ENCODE results near the gene RCN2.

The RCN2 gene

DNA sequence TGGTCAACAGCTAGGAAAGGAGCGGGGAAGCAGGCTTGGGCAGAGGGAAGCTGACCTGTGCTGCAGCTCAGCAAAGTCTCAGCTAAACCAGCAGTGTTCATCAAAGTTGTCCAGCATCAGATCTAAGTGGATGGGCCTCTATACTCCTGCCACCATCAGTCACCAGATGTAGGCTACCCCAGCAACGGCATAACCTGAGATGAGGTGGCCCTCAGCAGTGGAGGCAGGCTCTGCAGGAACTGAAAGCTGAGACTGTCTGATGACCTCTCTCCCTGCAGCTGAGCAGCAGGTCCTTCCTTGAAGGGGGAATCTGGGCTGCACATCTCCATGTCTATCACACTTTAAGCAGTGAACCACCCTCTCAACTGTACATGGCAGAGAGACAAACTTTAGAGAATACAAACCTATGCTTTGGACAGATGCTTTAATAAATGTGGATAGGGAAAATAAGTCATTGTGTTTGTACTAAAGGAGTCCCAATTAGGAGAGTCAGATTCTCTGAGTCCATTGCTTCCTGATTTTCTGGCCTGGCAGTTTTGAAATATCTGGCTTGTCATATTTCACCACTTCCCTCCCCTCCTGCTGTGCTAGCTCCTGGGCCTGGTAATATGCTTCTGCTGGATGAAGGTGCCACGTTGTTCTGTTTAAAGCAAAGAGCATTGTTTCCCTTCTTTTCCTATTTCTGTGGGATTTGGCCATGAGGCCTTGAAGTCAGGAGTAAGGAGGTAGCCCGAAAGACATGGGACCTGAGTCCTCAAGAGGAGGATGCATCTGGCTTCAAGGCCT lies 52.2 kb downstream of the RCN2 start:
- no peak for TF ChIP-seq CTCF (conservative IDR thresholded peaks at IDR 0.05; ENCODE audit: low read depth, low read length)
- H3K4me3 ChIP-seq (ENCODE audit: low read length): no peak overlapping the region
- no peak for DNase-seq (ENCODE audit: low read depth)

- no peak for TF ChIP-seq CTCF (conservative IDR thresholded peaks at IDR 0.05; ENCODE audit: low read depth, low read length)
- DNase-seq (ENCODE audit: low read depth): no peak
- H3K4me3 ChIP-seq (ENCODE audit: low read length): no peak overlapping the region
Observed at GRCh38 chr15:76986743-76987142, 55.2 kb downstream of the RCN2 start.

DNA sequence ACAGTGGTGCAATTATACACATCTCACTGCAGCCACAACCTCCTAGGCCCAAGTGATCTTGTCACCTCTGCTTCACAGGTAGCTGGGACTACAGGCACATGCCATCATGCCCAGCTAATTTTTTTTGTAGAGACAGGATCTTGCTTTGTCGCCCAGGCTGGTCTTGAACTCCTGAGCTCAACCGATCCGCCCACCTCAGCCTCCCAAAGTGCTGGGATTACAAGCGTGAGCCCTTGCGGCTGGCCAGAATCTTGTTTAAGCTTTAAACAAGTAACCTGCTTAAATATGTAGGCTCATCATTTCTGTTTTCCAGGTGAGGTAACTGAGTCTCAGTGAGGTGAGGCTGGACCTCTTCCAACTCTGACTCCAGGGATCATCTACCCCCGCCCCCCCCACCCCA lies 55.7 kb downstream of the RCN2 start:
- no peak overlapping the region for H3K4me3 ChIP-seq (ENCODE audit: low read length)
- no peak for DNase-seq (ENCODE audit: low read depth)
- TF ChIP-seq CTCF (conservative IDR thresholded peaks at IDR 0.05; ENCODE audit: low read depth, low read length): no peak

DNA sequence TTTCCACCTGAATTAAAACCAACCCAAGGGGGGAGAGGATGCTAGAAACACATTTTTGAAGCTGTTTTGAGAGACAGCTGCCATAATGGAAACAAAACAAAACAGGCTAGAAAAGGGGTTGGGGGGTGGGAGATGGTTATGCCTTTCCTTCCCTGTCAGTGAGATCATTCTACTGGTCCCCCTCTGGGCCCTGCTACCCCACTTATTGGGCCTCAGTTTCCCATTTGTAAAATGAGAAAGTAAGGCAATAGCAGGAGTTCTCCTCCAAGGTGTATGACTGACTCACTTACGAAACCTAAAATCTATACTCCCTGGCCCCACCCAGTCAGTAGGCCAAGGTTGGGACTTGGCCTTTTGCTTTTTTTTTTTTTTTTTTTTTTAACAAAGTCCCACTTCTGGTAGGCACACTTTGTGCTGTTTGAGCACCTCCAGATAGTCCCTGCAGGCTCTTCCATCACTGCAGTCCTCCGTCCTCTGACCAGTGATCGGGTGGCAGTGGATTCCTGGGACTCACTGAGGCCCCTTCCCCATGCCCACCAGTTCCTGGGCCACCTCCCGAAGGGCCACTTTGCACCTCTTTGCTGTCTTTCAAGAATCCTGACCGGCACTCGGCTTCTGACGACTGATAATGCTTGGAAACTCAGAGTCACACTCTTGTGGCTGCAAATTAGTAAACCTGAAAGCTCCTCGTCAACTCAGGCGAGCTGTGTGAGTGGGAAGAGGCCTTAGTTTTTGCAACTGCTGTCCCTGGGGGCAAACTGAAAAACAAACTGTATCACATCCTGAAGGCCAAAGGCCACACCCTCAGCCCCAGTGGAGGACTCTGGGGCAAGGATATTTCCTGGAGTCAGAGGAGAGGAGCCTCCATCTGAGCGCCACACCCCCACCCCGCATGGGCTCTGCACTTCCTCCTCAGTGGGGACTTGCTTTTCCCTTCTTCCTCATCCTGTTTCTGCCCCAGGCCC lies 56.6 kb downstream of the RCN2 start:
- no peak overlapping the region for H3K4me3 ChIP-seq (ENCODE audit: low read length)
- DNase-seq (ENCODE audit: low read depth): no peak
- TF ChIP-seq CTCF (conservative IDR thresholded peaks at IDR 0.05; ENCODE audit: low read depth, low read length): no peak

DNA sequence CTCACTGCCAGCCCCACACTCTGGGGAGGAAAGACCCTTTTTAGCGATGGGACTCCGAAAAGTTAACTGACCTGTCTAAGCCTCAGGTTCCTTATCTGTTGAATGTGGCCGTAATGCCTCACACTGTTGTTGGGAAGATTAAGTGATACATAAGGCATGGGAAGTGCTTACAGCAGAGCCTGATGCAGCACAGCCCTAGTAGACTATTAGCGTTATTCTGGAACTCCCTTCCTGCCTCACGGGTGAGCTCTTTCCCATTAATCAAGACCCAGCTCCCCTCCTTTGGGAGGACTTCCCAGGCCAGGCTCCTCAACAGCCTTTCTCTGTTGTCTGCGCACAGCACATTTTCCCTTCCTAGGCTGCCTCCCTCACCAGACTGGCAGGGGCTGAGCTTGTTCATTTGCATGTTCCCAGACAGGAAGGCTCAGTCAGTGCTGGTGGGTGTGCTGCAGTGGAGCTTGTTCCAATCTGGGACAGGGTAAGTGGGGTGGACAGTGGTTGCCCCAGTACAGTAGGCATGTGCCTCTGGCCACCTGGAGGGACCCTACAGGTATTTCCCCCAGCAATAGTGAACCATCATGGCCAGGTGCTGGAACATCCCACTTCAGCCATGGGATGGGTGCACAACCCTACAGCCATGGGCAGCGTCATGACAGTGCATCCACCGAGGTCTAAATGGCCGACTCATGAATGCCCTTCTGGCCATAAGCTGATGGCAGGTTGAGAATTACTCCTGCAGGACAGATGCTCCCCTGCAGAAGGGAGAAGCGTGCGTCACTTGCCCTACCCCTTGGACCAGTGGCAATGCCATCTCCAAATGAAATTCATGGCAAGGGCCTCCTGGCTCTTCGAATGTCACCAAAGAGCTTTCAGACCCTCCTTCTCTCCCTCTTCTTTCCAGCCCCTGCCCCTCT lies 57.6 kb downstream of the RCN2 start:
- TF ChIP-seq CTCF (conservative IDR thresholded peaks at IDR 0.05; ENCODE audit: low read depth, low read length): no peak
- DNase-seq (ENCODE audit: low read depth): no peak
- no peak overlapping the region for H3K4me3 ChIP-seq (ENCODE audit: low read length)

GRCh38 chr15:76991048-76991447 lies 59.5 kb downstream of the RCN2 start:
- no peak for DNase-seq (ENCODE audit: low read depth)
- H3K4me3 ChIP-seq (ENCODE audit: low read length): no peak overlapping the region
- TF ChIP-seq CTCF (conservative IDR thresholded peaks at IDR 0.05; ENCODE audit: low read depth, low read length): no peak

All from retinal pigment epithelial cell (primary cell).